Uterus (tissue), 2 donors: Measurements from ENCODE around the gene UBE3C.

ENCODE experiments used
- POLR2A ChIP-seq, 2 donors: fragments of 450-650 bp; IDR thresholded peaks; one replicate each; pipeline ENCODE4 v1.6.1; 2016; ENCODE audit warnings: antibody characterized with exemption in 2 of 2, mild to moderate bottlenecking in 1 of 2, moderate library complexity in 1 of 2
- TF ChIP-seq, protein P1 (sequence below), 4 experiments: fragments of 200-600 bp in 2 of 4; fragments of 450-650 bp in 2 of 4; sonication (generic) in 2 of 4; IDR thresholded peaks; one replicate each; pipeline ENCODE4 v1.5.1; 2016 to 2019; ENCODE audit warnings: antibody characterized with exemption in 4 of 4, mild to moderate bottlenecking in 2 of 4, moderate library complexity in 1 of 4

DNA sequence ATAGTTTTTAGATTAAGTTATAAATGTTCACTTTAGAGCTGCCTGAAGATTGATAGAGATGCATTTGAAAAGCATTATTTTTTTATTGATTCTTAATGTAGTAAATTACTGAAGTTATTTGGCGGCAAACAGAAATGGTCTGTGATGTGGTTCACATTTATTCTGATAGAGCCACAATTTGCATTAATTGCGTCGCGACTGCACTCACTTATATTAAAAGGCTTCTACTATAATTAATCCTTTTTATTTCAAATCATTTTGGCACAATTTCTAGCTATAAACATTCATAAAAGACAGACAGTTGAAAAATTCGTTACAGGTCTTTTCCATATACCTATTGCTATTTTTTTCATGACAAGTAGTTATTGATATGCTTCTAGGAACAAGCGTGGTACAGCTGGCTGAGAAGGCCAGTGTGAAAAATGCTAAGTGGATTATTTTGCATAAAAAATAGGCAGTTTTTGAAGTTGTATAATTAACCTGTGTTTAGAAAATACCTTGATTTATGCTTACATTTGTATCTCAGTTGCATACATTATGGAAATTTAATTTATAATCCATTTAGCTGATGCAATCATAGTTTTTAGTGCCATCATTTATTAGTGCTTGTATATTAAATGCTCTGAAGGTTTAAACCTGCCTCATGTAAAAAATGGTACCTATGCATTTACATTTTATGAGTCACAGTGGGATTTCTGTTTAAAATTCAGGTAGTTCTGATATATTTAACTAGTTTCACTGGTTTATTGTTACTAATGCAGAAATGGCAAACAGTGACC lies 106.0 kb downstream of the UBE3C start:
- TF ChIP-seq POLR2A (IDR thresholded peaks at IDR 0.05), result no peak
- TF ChIP-seq, protein P1, sequence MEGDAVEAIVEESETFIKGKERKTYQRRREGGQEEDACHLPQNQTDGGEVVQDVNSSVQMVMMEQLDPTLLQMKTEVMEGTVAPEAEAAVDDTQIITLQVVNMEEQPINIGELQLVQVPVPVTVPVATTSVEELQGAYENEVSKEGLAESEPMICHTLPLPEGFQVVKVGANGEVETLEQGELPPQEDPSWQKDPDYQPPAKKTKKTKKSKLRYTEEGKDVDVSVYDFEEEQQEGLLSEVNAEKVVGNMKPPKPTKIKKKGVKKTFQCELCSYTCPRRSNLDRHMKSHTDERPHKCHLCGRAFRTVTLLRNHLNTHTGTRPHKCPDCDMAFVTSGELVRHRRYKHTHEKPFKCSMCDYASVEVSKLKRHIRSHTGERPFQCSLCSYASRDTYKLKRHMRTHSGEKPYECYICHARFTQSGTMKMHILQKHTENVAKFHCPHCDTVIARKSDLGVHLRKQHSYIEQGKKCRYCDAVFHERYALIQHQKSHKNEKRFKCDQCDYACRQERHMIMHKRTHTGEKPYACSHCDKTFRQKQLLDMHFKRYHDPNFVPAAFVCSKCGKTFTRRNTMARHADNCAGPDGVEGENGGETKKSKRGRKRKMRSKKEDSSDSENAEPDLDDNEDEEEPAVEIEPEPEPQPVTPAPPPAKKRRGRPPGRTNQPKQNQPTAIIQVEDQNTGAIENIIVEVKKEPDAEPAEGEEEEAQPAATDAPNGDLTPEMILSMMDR (IDR thresholded peaks at IDR 0.05), result no peak
